Cardiac fibroblast (primary cell): ENCODE results near the gene MPIG6B.

Experiments
- DNase-seq, 2 donors: peaks; one replicate each; pipeline versions ENCODE4 v3.0.0 to v3.0.0-alpha.2; 2010; ENCODE audit warnings: low read depth in 2 of 2
- H3K4me3 ChIP-seq, 2 donors: replicated peaks in 1 of 2; 1 replicate in 1 of 2; 2 replicates in 1 of 2; pipeline ENCODE4 v1.5.1; 2011; ENCODE audit warnings: low read depth in 2 of 2, low read length in 2 of 2, mild to moderate bottlenecking in 2 of 2, moderate library complexity in 1 of 2
- CTCF ChIP-seq: IDR thresholded peaks from one replicate; pipeline ENCODE4 v1.5.1; 2011; ENCODE audit warnings: low read depth, mild to moderate bottlenecking, low read length, inconsistent platforms

The MPIG6B gene

GRCh38 chr6:31722173-31722572, 1.0 kb upstream of the MPIG6B start:
- no peak for TF ChIP-seq CTCF
- DNase-seq: no peak
- H3K4me3 ChIP-seq: no peak overlapping the region

DNA sequence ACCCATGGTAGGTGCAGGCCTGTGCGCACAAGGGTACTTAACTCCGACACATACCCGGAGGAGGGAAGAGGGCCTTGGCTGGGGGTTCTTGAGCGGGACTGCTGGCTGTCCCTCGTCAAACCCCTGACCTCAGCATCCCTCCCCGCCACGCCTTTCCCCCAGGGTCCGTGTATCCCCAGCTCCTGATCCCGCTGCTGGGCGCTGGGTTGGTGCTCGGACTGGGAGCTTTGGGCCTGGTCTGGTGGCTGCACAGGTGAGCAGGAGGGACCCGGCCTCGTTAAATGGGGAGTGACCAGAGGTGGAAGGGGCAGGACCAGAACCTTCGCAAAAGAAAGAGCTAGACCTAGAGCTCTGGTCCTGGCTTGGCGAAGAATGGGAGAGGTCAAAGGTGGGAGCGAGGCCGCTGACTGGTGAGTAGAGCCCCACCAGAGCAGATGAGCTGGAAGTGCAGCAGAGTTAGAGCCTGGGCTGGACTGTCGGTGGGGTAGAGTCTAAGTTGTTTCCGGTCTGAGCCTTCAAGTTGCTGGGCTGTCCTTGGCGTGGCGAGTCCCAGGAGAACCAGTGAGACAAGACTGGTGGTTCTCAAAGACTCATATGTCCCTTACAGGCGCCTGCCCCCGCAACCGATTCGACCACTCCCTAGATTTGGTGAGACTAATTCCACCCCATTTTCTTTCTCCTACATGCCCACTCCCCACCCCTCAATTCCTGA, 963 bp downstream of the MPIG6B start:
- H3K4me3 ChIP-seq: no peak overlapping the region
- TF ChIP-seq CTCF: no peak
- DNase-seq: peak in 1 of 2 donors; percentile 29

DNA sequence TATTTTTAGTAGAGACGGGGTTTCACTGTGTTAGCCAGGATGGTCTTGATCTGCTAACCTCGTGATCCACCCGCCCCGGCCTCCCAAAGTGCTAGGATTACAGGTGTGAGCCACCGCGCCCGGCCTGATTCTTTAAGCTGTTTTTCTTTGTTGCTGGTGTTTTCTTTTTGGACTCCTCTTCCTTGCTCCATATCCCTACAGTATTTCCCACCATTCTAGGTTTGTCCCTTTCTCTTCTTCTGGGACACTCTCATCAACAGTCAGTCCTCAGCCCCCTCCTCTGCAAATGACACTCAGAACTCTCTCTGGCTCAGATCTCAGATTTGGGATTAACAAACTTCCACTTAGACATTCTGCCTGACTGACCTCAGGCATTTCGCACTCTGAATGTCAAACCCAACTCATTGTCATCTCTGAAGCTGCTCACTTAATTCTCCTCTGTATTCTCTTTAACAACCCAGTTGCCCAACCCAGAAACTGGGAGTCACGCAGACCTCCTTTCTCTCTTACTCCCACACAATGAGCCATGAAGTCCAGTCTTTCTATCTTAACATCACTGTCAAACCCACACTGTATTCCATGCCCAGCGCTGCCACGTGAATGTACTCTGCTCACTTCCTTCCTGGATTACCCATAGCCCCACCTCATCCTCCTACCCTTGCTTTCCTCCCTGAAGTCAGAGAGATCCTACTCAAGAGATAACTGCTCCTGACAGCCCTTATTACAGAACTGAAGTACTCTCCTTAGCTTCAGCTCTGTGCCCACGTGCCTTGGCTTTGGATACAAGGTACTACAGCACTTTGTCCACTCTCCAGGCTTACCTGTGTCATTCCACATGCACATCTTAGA, 2.6 kb downstream of the MPIG6B start:
- peak; percentile 63 to 74 for DNase-seq
- no peak for TF ChIP-seq CTCF
- no peak overlapping the region for H3K4me3 ChIP-seq

GRCh38 chr6:31727034-31727716, 4.0 kb downstream of the MPIG6B start:
- TF ChIP-seq CTCF: no peak
- DNase-seq: no peak

GRCh38 chr6:31727717-31728671, 4.8 kb downstream of the MPIG6B start:
- H3K4me3 ChIP-seq: peak overlapping the region; percentile 65 to 97
- no peak for DNase-seq
- TF ChIP-seq CTCF: no peak

More at GRCh38 chr6:31727034-31727716, 4.0 kb downstream of the MPIG6B start:
- no peak overlapping the region for H3K4me3 ChIP-seq
